ENCODE results near the gene FAM222B. TPM values are rescaled to one million over a fixed set of nuclear protein-coding genes. Genes with fewer than 3 reads are reported as not detected.

The FAM222B gene
- total and polyA plus RNA-seq, 9 of the 15 experiments (the other 6 are each of a cell fraction or from before 2014, with no cell fraction given), result 4.0 to 34.6 (median 7.5) TPM

DNA sequence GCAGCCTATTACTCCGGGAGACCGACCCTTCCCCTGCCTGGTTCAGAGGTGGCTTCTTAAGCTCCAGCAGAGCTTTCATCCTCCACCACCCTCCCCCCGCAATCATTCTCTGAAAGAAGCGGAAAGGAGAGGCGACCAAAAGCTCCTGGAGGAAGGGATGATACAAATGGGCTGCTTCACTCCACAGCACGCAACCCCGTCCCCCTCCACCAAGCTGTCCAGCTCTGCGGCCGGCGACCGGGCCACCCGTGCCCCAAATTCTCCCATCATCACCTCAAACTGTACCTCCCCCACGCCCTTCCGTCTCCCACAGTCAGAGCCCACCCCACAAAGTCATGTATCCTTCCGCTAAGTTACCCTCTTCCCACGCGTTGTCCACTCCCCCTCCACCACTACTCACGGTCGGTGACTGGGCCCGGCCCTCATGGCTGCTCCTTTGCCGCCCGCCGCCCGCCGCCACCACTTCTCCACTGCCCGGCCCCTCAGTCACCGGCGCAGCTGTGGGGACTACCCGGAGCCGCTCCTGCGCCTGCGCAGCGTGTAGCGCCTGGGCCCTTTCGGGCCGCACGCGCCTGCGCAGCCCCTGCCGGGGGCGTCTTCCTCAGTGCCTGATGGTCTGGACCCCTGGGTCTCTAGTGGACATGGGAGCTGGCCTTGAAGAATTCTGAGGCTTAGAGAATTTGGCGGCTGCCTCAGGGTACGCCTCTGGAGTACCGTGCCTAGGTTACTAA is at the start of gene FAM222B (continued):
- TF ChIP-seq, protein P1, sequence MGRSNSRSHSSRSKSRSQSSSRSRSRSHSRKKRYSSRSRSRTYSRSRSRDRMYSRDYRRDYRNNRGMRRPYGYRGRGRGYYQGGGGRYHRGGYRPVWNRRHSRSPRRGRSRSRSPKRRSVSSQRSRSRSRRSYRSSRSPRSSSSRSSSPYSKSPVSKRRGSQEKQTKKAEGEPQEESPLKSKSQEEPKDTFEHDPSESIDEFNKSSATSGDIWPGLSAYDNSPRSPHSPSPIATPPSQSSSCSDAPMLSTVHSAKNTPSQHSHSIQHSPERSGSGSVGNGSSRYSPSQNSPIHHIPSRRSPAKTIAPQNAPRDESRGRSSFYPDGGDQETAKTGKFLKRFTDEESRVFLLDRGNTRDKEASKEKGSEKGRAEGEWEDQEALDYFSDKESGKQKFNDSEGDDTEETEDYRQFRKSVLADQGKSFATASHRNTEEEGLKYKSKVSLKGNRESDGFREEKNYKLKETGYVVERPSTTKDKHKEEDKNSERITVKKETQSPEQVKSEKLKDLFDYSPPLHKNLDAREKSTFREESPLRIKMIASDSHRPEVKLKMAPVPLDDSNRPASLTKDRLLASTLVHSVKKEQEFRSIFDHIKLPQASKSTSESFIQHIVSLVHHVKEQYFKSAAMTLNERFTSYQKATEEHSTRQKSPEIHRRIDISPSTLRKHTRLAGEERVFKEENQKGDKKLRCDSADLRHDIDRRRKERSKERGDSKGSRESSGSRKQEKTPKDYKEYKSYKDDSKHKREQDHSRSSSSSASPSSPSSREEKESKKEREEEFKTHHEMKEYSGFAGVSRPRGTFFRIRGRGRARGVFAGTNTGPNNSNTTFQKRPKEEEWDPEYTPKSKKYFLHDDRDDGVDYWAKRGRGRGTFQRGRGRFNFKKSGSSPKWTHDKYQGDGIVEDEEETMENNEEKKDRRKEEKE (IDR thresholded peaks at IDR 0.05; ENCODE audit: borderline replicate concordance in 1 of 2, control insufficient read depth in 1 of 2, low read depth in 2 of 2, low read length in 1 of 2), result 0 out of 4 replicates have a peak, but pooled peaks of 1 of the 2 experiments have one; percentile 20
- TF ChIP-seq ELF1 (tag; IDR thresholded peaks at IDR 0.05) (no peak), RAD51 (IDR thresholded peaks at IDR 0.05; ENCODE audit: borderline replicate concordance, low read depth) (no peak; the same call in 1 of the 2 replicates), TBP (optimal IDR thresholded peaks at IDR 0.05; ENCODE audit: low read depth, low read length) (peak; percentile 31), LCOR (CRISPR knock-in tag; IDR thresholded peaks at IDR 0.05) (no peak), HDGF (IDR thresholded peaks at IDR 0.05) (peak; percentile 70; the same call in 1 of the 2 replicates), FUS (optimal IDR thresholded peaks at IDR 0.05; ENCODE audit: low read depth, low read length) (no peak), NFATC3 (IDR thresholded peaks at IDR 0.05) (no peak), ZNF133 (CRISPR knock-in tag; IDR thresholded peaks at IDR 0.05) (no peak; the same call in 1 of the 2 replicates), ESRRA (IDR thresholded peaks at IDR 0.05; ENCODE audit: borderline replicate concordance, low read depth) (peak; percentile 26; the same call in 1 of the 2 replicates), TGIF2 (CRISPR knock-in tag; IDR thresholded peaks at IDR 0.05) (no peak), SPI1 (IDR thresholded peaks at IDR 0.05; ENCODE audit: borderline replicate concordance, low read depth, low read length) (0 out of 2 replicates have a peak, but pooled peaks have one; percentile 16)
- TF ChIP-seq, protein P2, sequence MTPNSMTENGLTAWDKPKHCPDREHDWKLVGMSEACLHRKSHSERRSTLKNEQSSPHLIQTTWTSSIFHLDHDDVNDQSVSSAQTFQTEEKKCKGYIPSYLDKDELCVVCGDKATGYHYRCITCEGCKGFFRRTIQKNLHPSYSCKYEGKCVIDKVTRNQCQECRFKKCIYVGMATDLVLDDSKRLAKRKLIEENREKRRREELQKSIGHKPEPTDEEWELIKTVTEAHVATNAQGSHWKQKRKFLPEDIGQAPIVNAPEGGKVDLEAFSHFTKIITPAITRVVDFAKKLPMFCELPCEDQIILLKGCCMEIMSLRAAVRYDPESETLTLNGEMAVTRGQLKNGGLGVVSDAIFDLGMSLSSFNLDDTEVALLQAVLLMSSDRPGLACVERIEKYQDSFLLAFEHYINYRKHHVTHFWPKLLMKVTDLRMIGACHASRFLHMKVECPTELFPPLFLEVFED (CRISPR knock-in tag; conservative IDR thresholded peaks at IDR 0.05), result peak; percentile 95
- TF ChIP-seq, protein P3, sequence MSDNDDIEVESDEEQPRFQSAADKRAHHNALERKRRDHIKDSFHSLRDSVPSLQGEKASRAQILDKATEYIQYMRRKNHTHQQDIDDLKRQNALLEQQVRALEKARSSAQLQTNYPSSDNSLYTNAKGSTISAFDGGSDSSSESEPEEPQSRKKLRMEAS (CRISPR knock-in tag; IDR thresholded peaks at IDR 0.05), result peak; percentile 57; the same call in 1 of the 2 replicates
- TF ChIP-seq, protein P4, sequence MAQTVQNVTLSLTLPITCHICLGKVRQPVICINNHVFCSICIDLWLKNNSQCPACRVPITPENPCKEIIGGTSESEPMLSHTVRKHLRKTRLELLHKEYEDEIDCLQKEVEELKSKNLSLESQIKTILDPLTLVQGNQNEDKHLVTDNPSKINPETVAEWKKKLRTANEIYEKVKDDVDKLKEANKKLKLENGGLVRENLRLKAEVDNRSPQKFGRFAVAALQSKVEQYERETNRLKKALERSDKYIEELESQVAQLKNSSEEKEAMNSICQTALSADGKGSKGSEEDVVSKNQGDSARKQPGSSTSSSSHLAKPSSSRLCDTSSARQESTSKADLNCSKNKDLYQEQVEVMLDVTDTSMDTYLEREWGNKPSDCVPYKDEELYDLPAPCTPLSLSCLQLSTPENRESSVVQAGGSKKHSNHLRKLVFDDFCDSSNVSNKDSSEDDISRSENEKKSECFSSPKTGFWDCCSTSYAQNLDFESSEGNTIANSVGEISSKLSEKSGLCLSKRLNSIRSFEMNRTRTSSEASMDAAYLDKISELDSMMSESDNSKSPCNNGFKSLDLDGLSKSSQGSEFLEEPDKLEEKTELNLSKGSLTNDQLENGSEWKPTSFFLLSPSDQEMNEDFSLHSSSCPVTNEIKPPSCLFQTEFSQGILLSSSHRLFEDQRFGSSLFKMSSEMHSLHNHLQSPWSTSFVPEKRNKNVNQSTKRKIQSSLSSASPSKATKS (CRISPR knock-in tag; IDR thresholded peaks at IDR 0.05), result no peak
- TF ChIP-seq, protein P5, sequence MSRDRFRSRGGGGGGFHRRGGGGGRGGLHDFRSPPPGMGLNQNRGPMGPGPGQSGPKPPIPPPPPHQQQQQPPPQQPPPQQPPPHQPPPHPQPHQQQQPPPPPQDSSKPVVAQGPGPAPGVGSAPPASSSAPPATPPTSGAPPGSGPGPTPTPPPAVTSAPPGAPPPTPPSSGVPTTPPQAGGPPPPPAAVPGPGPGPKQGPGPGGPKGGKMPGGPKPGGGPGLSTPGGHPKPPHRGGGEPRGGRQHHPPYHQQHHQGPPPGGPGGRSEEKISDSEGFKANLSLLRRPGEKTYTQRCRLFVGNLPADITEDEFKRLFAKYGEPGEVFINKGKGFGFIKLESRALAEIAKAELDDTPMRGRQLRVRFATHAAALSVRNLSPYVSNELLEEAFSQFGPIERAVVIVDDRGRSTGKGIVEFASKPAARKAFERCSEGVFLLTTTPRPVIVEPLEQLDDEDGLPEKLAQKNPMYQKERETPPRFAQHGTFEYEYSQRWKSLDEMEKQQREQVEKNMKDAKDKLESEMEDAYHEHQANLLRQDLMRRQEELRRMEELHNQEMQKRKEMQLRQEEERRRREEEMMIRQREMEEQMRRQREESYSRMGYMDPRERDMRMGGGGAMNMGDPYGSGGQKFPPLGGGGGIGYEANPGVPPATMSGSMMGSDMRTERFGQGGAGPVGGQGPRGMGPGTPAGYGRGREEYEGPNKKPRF (IDR thresholded peaks at IDR 0.05; ENCODE audit: low read depth, low read length), result no peak
- TF ChIP-seq, protein P6, sequence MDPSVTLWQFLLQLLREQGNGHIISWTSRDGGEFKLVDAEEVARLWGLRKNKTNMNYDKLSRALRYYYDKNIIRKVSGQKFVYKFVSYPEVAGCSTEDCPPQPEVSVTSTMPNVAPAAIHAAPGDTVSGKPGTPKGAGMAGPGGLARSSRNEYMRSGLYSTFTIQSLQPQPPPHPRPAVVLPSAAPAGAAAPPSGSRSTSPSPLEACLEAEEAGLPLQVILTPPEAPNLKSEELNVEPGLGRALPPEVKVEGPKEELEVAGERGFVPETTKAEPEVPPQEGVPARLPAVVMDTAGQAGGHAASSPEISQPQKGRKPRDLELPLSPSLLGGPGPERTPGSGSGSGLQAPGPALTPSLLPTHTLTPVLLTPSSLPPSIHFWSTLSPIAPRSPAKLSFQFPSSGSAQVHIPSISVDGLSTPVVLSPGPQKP (CRISPR knock-in tag; IDR thresholded peaks at IDR 0.05), result no peak

All from K562 (cell line).